Measurements from ENCODE around the gene NR5A2.

NR5A2 gene
- 0 to 0.11 (median 0) reads per million in 3 experiments for total RNA-seq

- DNase-seq = no peak
Measured at GRCh38 chr1:200027264-200027823, at the start of gene NR5A2. TSS of gene NR5A2 (plus strand) at chr1:200027710. CDS start at chr1:200027848, 138 bp downstream.

- no peak for DNase-seq
Measured at GRCh38 chr1:199978408-199978940, 49.0 kb upstream of the NR5A2 start.

- no peak for DNase-seq
Measured at GRCh38 chr1:199979071-199979470, 48.4 kb upstream of the NR5A2 start.

GRCh38 chr1:199981584-199981983, 45.9 kb upstream of the NR5A2 start:
- no peak for DNase-seq

GRCh38 chr1:199982606-199983005, 44.9 kb upstream of the NR5A2 start:
- DNase-seq = no peak

GRCh38 chr1:199983531-199983930, 44.0 kb upstream of the NR5A2 start:
- DNase-seq = no peak

GRCh38 chr1:199995096-199995685, 32.3 kb upstream of the NR5A2 start:
- no peak for DNase-seq

- DNase-seq = no peak
Measured at GRCh38 chr1:200005165-200005564, 22.3 kb upstream of the NR5A2 start.

GRCh38 chr1:200006711-200007110, 20.8 kb upstream of the NR5A2 start:
- DNase-seq = no peak

- no peak for DNase-seq
Measured at GRCh38 chr1:200015811-200016210, 11.7 kb upstream of the NR5A2 start.

- no peak for DNase-seq
Measured at GRCh38 chr1:200021577-200022238, 5.8 kb upstream of the NR5A2 start.

- DNase-seq = no peak
Measured at GRCh38 chr1:200022239-200022804, 5.2 kb upstream of the NR5A2 start.

GRCh38 chr1:200028586-200029034, 1.1 kb downstream of the NR5A2 start:
- DNase-seq = no peak

- no peak for DNase-seq
Measured at GRCh38 chr1:200029035-200029821, 1.7 kb downstream of the NR5A2 start.

- DNase-seq = no peak
Measured at GRCh38 chr1:200029822-200030152, 2.3 kb downstream of the NR5A2 start.

GRCh38 chr1:200030791-200031190, 3.3 kb downstream of the NR5A2 start:
- no peak for DNase-seq

GRCh38 chr1:200033511-200034261, 6.2 kb downstream of the NR5A2 start:
- DNase-seq = no peak

GRCh38 chr1:200034262-200034557, 6.7 kb downstream of the NR5A2 start:
- DNase-seq = no peak

- DNase-seq = no peak
Measured at GRCh38 chr1:200034761-200035396, 7.4 kb downstream of the NR5A2 start.

GRCh38 chr1:200035397-200035955, 8.0 kb downstream of the NR5A2 start:
- DNase-seq = no peak

GRCh38 chr1:200035956-200036618, 8.6 kb downstream of the NR5A2 start:
- DNase-seq = no peak

Data from central memory CD4-positive, alpha-beta T cell (primary cell).